ENCODE results near the gene TMEM203. TPM values are rescaled to one million over a fixed set of nuclear protein-coding genes. Genes with fewer than 3 reads are reported as not detected.
A peak's percentile ranks its signal among the peaks of the same experiment; 100 is the strongest.

The TMEM203 gene
- total and polyA plus RNA-seq, 2 of the 13 experiments (the other 11 are each of a cell fraction or from before 2014, with no cell fraction given): 23.4 to 36.7 TPM

- peaks cover 27% of the 10 kb centered on the region for H4K20me1 ChIP-seq (ENCODE audit: insufficient read depth, low read length)
- no peak overlapping the region for H3K27ac ChIP-seq (ENCODE audit: extremely low read length, insufficient read depth, low read length)
- TF ChIP-seq ISL2 (CRISPR knock-in tag; IDR thresholded peaks at IDR 0.05): no peak
- TF ChIP-seq PRDM10 (CRISPR knock-in tag; IDR thresholded peaks at IDR 0.05; ENCODE audit: low read depth): no peak
- no peak for TF ChIP-seq ZNF121 (CRISPR knock-in tag; IDR thresholded peaks at IDR 0.05)
- 0 out of 2 replicates have a peak, but pooled peaks have one; percentile 30 for TF ChIP-seq ZNF280B (CRISPR knock-in tag; IDR thresholded peaks at IDR 0.05; ENCODE audit: borderline replicate concordance)
- TF ChIP-seq CHCHD3 (CRISPR knock-in tag; IDR thresholded peaks at IDR 0.05): 0 out of 2 replicates have a peak, but pooled peaks have one; percentile 38
- TF ChIP-seq RXRA (CRISPR knock-in tag; IDR thresholded peaks at IDR 0.05): 0 out of 2 replicates have a peak, but pooled peaks have one; percentile 23
- TF ChIP-seq UBTF (CRISPR knock-in tag; IDR thresholded peaks at IDR 0.05): no peak
- TF ChIP-seq MXD4 (CRISPR knock-in tag; IDR thresholded peaks at IDR 0.05): no peak
- TF ChIP-seq ONECUT2 (CRISPR knock-in tag; IDR thresholded peaks at IDR 0.05): no peak
- no peak for TF ChIP-seq ZNF530 (CRISPR knock-in tag; IDR thresholded peaks at IDR 0.05; ENCODE audit: low read depth)
- TF ChIP-seq ZNF720 (CRISPR knock-in tag; IDR thresholded peaks at IDR 0.05): no peak
- no peak for TF ChIP-seq CREB3 (CRISPR knock-in tag; IDR thresholded peaks at IDR 0.05)
- no peak for TF ChIP-seq ZNF274 (CRISPR knock-in tag; IDR thresholded peaks at IDR 0.05)
- POLR2A ChIA-PET: interaction anchor here (7.7 kb wide), 1 partner anchor 10 kb away, joined by 317 read pairs; the partner anchor contains the start of genes NELFB and STPG3
- in situ Hi-C loops (cut with HindIII; ENCODE audit: extremely low pct_ligation_motif_present, low pct_unique_long_range_greater_than_20kb) (no loop called here), intact Hi-C loops (cut with micrococcal nuclease; ENCODE audit: unreplicated experiment) (no loop called here)
- CTCF ChIA-PET (ENCODE audit: low intra/inter-chr PET ratio, low total read pairs): no interaction called here
- WGBS (ENCODE audit: low lambda C conversion rate): 56% methylated on average over 10 of the region's 25 CpGs
- DNase-seq (ENCODE audit: low spot score) (no peak), ATAC-seq (peak; percentile 4), FAIRE-seq (no peak)
- peaks cover 2 to 9% of the 10 kb centered on the region in 2 experiments; a peak in 2 of 5 replicates for H3K27me3 ChIP-seq (ENCODE audit: control insufficient read depth in 1 of 2, insufficient read depth in 2 of 2, low read length in 2 of 2)
- peaks cover 73% of the 10 kb centered on the region for H3K4me1 ChIP-seq (ENCODE audit: insufficient read depth, low read length)
- H3K36me3 ChIP-seq (replicated peaks in 1 of 2; ENCODE audit: control insufficient read depth in 1 of 2, insufficient read depth in 2 of 2, low read length in 2 of 2): peaks cover 4 to 19% of the 10 kb centered on the region in 2 experiments; a peak in 4 of 5 replicates
- H2AFZ ChIP-seq (ENCODE audit: low read length): no peak overlapping the region
- no peaks in the 10 kb centered on the region for H3K9me3 ChIP-seq (ENCODE audit: low read length)
- no peak overlapping the region for H3K4me3 ChIP-seq (replicated peaks in 1 of 3; ENCODE audit: insufficient read depth in 1 of 3, low read depth in 2 of 3, low read length in 3 of 3)
- BruUV-seq (replicated peaks): no TSS peak
- H3K9ac ChIP-seq (ENCODE audit: insufficient read depth, low read depth, low read length): no peak overlapping the region
- peaks cover 25% of the 10 kb centered on the region for H3K79me2 ChIP-seq (ENCODE audit: insufficient read depth, low read length)
- H3K4me2 ChIP-seq (ENCODE audit: low read depth, low read length): no peak overlapping the region
Observed at GRCh38 chr9:137245450-137246421, 40.3 kb upstream of the TMEM203 start.
